NCI-H2196 (cell line): Measurements from ENCODE around the gene PLEKHM2.
"Not testable (repeated sequence)": the region's sequence is repeated elsewhere in the genome, so short reads cannot be mapped to it uniquely, and the experiment has no call there.

ENCODE experiments used
- DNase-seq: peaks from one replicate; lab custom pipeline; 2025; ENCODE audit not compliant: unreplicated experiment; lab: John Stamatoyannopoulos, UW

The PLEKHM2 gene

DNA sequence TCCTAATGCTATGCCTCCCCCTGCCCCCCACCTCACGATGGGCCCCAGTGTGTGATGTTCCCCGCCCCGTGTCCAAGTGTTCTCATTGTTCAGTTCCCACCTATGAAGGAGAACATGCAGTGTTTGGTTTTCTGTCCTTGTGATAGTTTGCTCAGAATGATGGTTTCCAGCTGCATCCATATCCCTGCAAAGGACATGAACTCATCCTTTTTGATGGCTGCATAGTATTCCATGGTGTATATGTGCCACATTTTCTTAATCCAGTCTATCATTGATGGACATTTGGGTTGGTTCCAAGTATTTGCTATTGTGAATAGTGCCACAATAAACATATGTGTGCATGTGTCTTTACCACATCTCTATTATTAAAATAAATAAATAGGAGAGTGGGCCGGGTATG lies 15.2 kb downstream of the PLEKHM2 start:
- DNase-seq = not testable (repeated sequence)

DNA sequence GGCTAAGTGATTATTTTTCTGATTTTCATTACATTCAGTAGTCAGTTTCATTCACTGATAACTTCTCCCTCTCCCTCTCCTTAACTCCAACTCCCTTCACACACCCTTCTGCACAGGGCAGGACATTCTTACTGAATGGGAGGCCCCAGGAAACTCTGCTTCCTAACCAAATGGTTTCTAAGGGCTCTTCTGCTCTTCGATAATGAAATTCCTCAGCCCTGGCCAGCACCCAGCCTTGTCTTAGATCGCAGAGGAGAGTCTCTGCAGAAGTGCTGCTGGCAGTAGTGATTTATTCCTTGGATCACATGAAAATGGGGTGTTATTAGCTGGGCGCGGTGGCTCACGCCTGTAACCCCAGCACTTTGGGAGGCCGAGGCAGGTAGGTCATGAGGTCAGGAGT lies 16.4 kb downstream of the PLEKHM2 start:
- DNase-seq = no peak

- no peak for DNase-seq
Measured at GRCh38 chr1:15701784-15702183, 17.7 kb downstream of the PLEKHM2 start.

DNA sequence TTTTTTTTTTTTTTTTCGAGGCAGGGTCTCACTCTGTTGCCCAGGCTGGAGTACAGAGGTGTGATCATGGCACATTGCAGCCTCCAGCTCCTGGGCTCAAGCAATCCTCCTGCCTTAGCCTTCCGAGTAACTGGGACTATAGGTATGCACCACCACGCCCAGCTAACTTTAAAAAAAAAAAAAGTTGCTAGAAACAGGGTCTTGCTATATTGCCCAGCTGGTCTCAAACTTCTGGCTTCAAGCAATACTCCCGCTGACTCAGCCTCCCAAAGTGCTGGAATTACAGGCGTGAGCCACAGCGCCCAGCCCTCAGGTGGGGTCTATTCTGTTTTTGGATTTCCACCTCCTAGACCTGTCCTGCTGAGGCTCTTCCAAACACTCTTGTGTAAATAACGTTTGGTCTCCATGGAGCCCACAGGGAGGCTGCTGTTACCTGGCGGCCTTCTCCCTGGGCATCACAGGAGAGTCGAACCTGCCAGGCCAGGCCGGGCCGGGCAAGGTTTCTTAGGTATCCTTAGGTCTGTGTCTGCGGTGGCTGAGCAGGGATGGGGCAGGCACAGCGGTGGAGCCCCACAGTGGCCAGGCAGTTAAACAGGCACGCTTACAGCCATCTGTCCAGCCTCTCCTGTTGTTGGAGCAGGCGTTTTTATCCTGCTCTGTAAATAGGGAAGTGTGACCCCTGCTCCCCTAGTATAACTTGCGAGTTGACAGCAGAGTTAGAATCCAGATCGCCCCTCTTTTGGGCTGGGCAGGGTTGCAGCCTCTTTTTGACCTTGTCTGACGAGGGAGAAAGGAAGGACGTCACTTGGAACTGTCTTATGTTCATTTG lies 18.8 kb downstream of the PLEKHM2 start:
- no peak for DNase-seq

GRCh38 chr1:15703562-15703961 lies 19.4 kb downstream of the PLEKHM2 start:
- no peak for DNase-seq

GRCh38 chr1:15704526-15705183 lies 20.5 kb downstream of the PLEKHM2 start:
- DNase-seq = no peak

DNA sequence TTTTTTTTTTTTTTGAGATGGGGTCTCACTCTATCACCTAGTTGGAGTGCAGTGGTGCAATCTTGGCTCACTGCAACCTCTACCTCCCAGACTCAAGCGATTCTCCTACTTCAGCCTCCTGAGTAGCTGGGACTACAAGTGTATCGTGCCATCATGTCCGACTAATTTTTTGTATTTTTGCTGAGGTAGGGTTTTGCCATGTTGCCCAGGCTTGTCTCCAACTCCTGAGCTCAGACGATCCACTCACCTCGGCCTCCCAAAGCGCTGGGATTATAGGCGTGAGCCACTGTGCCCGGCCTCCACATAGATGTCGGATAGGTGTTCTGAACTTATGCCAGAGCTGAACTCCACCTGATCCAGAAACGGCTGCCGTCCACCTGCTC lies 21.1 kb downstream of the PLEKHM2 start:
- no peak for DNase-seq

GRCh38 chr1:15706751-15707150 lies 22.6 kb downstream of the PLEKHM2 start:
- DNase-seq = no peak

DNA sequence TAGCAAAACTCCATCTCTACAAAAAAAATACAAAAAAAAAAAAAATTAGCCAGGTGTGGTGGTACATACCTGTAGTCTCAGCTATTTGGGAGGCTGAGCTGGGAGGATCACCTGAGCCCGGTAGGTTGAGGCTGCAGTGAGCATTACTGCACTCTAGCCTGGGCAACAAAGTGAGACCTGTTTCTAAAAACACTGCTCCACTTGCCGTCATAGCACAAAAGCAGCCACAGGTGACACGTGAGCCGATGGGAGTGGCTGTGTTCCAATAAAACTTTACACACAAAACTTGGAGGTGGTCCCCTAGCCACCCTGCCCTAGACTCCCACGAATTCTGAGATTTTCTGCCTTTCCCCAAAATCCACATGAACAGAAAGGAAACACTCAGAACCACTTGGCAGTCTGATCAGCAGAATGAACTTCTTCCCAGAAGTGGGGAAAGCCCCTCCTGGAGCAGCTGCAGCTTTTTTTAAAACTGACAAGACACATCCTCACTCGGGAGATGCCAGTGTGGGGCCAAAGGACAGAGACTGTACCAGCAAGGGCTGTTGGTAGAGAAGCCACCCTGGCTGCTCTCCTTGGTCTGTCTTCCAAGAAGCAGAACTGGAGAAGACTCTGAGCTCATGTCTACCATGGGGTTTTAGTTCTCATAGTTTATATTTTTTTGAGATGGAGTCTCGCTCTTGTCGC lies 23.3 kb downstream of the PLEKHM2 start:
- no peak for DNase-seq

DNA sequence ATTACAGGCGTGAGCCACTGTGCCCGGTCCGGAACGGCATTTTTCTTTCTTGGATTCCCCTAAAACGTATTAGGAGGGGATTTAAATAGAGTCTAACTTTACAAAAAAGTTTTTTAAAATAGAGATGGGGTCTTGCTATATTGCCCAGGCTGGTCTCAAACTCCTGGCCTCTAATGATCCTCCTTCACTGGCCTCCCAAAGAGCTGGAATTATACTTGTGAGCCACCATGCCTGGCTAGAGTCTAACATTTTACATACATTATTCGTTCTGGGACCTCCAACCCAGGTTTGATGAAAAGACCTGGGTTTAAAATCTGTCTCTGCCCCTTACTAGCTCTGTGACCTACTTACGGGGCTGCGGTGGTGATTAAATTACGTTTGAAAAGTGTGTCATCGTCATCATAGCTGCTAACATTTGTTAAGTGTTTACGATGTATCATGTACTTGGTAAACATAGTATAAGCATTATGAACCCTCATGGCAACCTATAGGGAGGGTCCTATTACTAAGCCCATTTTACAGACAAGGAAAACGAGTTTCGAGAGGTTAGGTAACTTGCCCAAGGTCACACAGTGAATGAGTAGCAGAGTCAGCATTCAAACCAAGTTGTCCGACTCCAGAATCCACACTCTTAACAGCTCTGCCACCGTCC lies 24.5 kb downstream of the PLEKHM2 start:
- no peak for DNase-seq

GRCh38 chr1:15709226-15709625 lies 25.1 kb downstream of the PLEKHM2 start:
- DNase-seq = no peak

GRCh38 chr1:15712168-15712567 lies 28.0 kb downstream of the PLEKHM2 start:
- no peak for DNase-seq

DNA sequence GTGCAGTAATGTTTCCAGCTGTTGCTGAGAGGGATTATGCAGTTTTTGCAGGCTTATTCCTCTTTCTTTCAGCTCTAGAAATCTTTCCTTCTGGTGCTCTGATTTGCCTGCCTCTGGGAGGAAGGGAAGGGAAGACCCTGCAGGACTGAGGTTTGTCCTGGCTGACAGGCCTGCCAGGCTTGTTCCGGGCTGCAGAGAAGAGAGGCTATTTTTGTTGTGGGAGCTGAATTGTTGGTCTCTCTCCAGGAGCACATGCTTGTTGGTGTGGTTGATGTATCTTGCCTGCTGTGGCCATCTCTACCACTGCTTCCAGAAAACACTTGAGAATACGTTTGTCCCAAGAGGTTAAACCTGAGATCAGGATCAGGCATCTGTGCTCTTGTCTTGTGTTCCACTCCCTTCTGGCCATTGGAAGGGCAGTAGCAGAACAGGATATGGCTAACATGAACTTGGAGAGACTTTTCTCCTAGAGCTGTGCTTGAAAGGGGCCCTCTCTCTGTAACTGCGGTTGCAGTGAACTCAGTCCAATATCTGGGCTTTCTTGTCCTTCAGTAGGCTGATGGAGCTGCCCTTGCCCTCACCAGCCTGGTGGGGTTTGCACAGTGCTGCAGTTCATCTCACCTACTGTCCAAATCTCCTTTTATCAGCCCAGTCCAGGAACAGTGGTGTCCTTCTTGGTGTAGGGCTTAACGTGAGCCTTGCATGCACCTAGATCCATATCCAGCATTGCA lies 30.5 kb downstream of the PLEKHM2 start:
- DNase-seq = no peak

DNA sequence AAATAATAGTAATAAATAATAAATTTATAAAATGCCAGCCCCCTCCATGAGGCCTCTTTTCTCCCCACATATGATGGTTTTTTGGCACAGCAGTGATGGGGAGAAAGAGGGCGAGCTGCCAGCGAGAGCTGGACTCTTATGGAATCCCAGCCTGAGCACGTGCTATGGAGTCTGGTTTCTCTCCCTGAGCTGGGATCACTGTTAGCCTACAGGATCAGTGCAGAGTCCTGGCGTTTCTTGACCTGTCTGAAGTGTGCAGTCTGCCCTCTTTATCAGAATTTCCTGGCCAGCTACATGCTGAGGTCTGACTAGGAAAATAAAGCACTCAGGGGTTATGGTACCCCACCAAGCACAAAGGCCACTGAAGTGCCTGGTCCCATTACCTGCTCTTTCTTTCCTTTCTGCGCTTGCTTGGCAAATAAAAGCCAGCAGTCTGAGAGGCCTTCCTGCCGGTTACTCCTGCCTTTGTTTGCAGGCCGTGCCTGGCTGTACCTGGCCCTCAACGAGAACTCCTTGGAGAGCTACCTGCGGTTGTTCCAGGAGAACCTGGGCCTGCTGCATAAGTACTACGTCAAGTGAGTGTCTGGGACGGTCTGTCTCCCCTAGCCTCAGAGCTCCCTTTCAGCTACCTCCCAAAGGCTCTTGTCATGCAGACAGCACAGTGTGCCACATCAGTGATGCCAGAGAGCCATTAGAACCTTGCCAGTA lies 33.5 kb downstream of the PLEKHM2 start:
- peak; percentile 26 for DNase-seq

- no peak for DNase-seq
Measured at GRCh38 chr1:15718199-15718601, 34.1 kb downstream of the PLEKHM2 start.

DNA sequence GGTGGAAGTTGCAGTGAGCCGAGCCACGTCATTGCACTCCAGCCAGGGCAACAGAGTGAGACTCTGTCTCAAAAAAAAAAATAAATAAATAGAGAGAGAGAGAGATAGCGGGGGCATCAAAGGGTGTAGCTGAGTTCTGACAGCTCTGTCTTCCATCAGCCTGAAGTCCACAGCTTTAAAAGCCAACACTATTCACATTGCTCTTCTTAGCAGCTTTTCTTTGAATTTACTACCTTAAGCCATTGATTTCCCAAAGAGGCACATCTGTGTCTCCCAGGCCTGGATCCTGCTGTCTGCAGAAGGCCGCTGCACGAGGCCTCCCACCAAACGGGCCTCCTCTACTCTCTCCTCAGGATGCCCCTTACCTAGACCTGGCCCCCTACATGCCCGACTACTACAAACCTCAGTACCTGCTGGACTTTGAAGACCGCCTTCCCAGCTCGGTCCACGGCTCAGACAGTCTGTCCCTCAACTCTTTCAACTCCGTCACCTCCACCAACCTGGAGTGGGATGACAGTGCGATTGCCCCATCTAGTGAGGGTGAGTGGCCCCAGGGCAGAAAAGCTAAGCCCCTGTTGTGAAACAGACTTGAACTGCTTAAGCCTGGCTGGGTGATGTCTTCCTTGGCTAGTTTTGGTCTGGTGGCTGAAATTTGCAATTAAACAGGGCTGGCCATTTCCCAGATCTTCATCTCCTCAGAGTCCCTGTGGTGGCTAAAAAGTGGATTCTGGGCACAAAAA lies 35.4 kb downstream of the PLEKHM2 start:
- DNase-seq = no peak

DNA sequence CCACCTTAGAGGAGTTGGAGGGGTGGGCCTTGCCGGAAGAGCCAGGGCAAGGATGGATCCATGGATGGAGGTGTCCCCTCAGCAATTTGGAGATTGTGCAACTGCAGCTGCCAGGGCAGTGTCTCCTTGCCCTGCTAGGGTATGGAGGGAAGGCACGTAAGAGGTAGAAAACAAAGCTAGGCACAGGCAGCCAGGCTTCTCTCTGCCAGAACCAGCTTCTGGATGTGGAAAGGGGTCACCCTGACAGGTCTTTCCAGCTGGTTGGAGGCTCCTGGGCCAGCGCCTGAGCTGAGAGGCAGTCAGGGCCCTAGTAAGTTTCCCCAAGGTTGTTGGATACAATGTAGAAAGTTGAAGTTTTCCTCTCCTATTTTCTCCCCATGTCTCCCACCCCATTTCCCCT lies 36.7 kb downstream of the PLEKHM2 start:
- DNase-seq = no peak

DNA sequence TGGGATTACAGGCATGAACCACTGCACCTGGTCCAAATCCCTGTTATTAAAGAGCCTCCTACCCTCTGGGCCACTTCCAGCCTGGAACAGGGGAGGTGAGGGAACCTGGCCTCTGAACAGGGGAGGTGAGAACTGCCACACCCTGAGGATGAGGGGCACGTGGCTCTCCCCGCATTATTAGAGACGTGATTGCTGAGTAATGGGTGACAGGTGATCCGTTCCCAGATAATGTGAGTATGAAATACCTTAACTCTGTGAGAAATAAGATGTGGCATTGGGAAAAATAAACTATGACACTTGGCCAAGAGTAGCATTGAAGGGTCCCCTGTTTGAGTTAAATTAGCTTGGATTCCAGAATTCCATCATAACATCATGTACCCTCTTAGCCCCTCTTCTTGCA lies 38.3 kb downstream of the PLEKHM2 start:
- no peak for DNase-seq

GRCh38 chr1:15722836-15723532 lies 38.9 kb downstream of the PLEKHM2 start:
- no peak for DNase-seq
